HepG2 (cell line): ENCODE measurements around the gene DTD2. TPM values are rescaled to one million over a fixed set of nuclear protein-coding genes. Genes with fewer than 3 reads are reported as not detected.
A peak's percentile ranks its signal among the peaks of the same experiment; 100 is the strongest.

Experiments
- CCAR2 ChIP-seq: fragments of 200-400 bp; formaldehyde crosslinking; optimal IDR thresholded peaks from 2 replicates; pipeline ENCODE3; 2018; ENCODE audit warnings: low read depth, mild to moderate bottlenecking, low read length, moderate library complexity
- DR1 ChIP-seq: sonication (generic); formaldehyde crosslinking; IDR thresholded peaks from 2 replicates; pipeline ENCODE4 v1.8.0; 2021; ENCODE audit warnings: mild to moderate bottlenecking, missing genetic modification reagents, inconsistent platforms
- GLI4 ChIP-seq: sonication (generic); formaldehyde crosslinking; IDR thresholded peaks from 2 replicates; pipeline ENCODE4 v1.5.1; 2020; ENCODE audit warnings: missing genetic modification reagents, mild to moderate bottlenecking, moderate library complexity, borderline replicate concordance
- HNRNPL ChIP-seq: fragments of 200-400 bp; formaldehyde crosslinking; IDR thresholded peaks from 2 replicates; pipeline ENCODE4 v1.6.1; 2017; ENCODE audit warnings: mild to moderate bottlenecking, low read depth, low read length
- REST ChIP-seq, 2 experiments: IDR thresholded peaks; 2 replicates each; pipeline ENCODE4 v1.6.1; 2011 to 2012; ENCODE audit warnings: low read length in 2 of 2, borderline replicate concordance in 1 of 2, low read depth in 1 of 2, mild to moderate bottlenecking in 1 of 2, moderate library complexity in 1 of 2
- REXO4 ChIP-seq: sonication (generic); formaldehyde crosslinking; IDR thresholded peaks from 2 replicates; pipeline ENCODE4 v1.8.0; 2022; ENCODE audit warnings: missing genetic modification reagents, mild to moderate bottlenecking, borderline replicate concordance
- ZBTB14 ChIP-seq: sonication (generic); formaldehyde crosslinking; IDR thresholded peaks from 2 replicates; pipeline ENCODE4 v1.4.0; 2020; ENCODE audit warnings: missing genetic modification reagents
- ZNF333 ChIP-seq: sonication (generic); formaldehyde crosslinking; IDR thresholded peaks from 2 replicates; pipeline ENCODE4 v1.4.0; 2020; ENCODE audit warnings: mild to moderate bottlenecking, missing genetic modification reagents, borderline replicate concordance
- ZNF616 ChIP-seq: sonication (generic); formaldehyde crosslinking; IDR thresholded peaks from 2 replicates; pipeline ENCODE4 v1.5.0; 2020; ENCODE audit warnings: low read depth, mild to moderate bottlenecking, missing genetic modification reagents
- polyA plus RNA-seq, 8 experiments: library from polyadenylated mRNA; depleted of rRNA in 3 of 8; stranded (reverse) in 7 of 8; unstranded in 1 of 8; fragments of >200 nt; fragmentation: Illumina TruSeq in 4 of 8; extraction: Trizol in 4 of 8; gene quantifications; 2 replicates each; pipeline versions ENCODE4 v1.2.1 to v1.2.3, GENCODE V29; 2011 to 2016; ENCODE audit warnings: low read depth in 4 of 8, missing spikeins in 1 of 8, mixed read lengths in 1 of 8; ENCODE audit not compliant: insufficient read depth in 1 of 8
- total RNA-seq, 5 experiments: library from RNA; depleted of rRNA; stranded (reverse); fragments of >200 nt; fragmentation: Illumina TruSeq; extraction: Trizol; gene quantifications; 2 replicates each; pipeline ENCODE4 v1.2.3, GENCODE V29; 2016; ENCODE audit warnings: low read depth in 1 of 5
- TF ChIP-seq, protein P1 (sequence below): sonication (generic); formaldehyde crosslinking; IDR thresholded peaks from 2 replicates; pipeline ENCODE4 v1.8.0; 2022; ENCODE audit warnings: missing genetic modification reagents, mild to moderate bottlenecking, moderate library complexity, borderline replicate concordance
- TF ChIP-seq, protein P2 (sequence below): sonication (generic); formaldehyde crosslinking; IDR thresholded peaks from 2 replicates; pipeline ENCODE4 v1.4.0; 2020; ENCODE audit warnings: mild to moderate bottlenecking, missing genetic modification reagents

Gene DTD2
- total and polyA plus RNA-seq, 2 of the 13 experiments (the other 11 are each of a cell fraction or from before 2014, with no cell fraction given) = 22.3 to 49.8 TPM

DNA sequence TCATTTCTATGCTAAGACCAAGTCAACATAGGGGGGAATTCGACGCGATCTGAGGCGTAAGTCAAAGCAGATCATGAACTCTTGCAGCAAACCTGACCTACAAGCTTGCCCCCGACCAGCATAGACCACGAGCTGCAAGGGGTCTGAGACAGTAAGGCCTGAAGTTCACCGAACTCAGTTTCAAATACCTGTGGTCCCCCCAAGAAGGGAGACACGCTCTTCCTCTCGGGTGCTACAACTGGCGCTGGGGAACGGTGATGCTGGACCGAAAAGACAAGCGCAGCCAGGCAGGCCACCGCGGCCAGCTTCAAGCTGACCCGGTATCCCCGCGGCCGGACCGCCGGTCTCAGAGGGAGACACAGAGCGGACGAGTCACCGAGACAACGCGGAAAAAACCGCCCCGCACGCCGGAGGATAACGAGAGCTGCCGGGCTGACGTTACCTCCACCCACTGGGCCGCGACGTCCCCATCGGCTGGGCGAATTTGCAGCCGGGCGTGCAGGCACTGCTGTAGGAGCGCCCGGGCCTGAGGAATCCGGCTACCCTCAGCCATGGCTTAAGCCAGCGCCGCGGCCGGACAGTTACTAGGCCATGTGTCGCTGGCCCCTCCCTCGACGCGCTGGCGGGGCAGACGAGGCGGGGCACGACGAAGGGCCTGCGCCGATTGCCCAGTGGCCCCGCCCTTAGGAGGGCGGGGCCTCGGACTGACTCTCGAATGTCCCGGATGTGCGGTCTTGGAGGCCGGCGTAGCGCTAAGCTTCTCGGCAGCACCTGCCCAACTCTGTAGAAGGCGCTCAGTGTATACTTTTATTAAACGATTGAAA is at the start of gene DTD2 (continued):
- peak in 1 of 2 experiments; percentile 5; a peak in 2 of 4 replicates for TF ChIP-seq REST (IDR thresholded peaks at IDR 0.05; ENCODE audit: borderline replicate concordance in 1 of 2, low read depth in 1 of 2, low read length in 2 of 2)
- peak; percentile 100 for TF ChIP-seq ZNF333 (CRISPR knock-in tag)
- TF ChIP-seq, protein P1, sequence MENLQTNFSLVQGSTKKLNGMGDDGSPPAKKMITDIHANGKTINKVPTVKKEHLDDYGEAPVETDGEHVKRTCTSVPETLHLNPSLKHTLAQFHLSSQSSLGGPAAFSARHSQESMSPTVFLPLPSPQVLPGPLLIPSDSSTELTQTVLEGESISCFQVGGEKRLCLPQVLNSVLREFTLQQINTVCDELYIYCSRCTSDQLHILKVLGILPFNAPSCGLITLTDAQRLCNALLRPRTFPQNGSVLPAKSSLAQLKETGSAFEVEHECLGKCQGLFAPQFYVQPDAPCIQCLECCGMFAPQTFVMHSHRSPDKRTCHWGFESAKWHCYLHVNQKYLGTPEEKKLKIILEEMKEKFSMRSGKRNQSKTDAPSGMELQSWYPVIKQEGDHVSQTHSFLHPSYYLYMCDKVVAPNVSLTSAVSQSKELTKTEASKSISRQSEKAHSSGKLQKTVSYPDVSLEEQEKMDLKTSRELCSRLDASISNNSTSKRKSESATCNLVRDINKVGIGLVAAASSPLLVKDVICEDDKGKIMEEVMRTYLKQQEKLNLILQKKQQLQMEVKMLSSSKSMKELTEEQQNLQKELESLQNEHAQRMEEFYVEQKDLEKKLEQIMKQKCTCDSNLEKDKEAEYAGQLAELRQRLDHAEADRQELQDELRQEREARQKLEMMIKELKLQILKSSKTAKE (CRISPR knock-in tag) = peak; percentile 92
- no peak for TF ChIP-seq CCAR2
- peak; percentile 93 for TF ChIP-seq HNRNPL
- peak; percentile 79; the same call in 1 of the 2 replicates for TF ChIP-seq REXO4 (CRISPR knock-in tag)
- TF ChIP-seq, protein P2, sequence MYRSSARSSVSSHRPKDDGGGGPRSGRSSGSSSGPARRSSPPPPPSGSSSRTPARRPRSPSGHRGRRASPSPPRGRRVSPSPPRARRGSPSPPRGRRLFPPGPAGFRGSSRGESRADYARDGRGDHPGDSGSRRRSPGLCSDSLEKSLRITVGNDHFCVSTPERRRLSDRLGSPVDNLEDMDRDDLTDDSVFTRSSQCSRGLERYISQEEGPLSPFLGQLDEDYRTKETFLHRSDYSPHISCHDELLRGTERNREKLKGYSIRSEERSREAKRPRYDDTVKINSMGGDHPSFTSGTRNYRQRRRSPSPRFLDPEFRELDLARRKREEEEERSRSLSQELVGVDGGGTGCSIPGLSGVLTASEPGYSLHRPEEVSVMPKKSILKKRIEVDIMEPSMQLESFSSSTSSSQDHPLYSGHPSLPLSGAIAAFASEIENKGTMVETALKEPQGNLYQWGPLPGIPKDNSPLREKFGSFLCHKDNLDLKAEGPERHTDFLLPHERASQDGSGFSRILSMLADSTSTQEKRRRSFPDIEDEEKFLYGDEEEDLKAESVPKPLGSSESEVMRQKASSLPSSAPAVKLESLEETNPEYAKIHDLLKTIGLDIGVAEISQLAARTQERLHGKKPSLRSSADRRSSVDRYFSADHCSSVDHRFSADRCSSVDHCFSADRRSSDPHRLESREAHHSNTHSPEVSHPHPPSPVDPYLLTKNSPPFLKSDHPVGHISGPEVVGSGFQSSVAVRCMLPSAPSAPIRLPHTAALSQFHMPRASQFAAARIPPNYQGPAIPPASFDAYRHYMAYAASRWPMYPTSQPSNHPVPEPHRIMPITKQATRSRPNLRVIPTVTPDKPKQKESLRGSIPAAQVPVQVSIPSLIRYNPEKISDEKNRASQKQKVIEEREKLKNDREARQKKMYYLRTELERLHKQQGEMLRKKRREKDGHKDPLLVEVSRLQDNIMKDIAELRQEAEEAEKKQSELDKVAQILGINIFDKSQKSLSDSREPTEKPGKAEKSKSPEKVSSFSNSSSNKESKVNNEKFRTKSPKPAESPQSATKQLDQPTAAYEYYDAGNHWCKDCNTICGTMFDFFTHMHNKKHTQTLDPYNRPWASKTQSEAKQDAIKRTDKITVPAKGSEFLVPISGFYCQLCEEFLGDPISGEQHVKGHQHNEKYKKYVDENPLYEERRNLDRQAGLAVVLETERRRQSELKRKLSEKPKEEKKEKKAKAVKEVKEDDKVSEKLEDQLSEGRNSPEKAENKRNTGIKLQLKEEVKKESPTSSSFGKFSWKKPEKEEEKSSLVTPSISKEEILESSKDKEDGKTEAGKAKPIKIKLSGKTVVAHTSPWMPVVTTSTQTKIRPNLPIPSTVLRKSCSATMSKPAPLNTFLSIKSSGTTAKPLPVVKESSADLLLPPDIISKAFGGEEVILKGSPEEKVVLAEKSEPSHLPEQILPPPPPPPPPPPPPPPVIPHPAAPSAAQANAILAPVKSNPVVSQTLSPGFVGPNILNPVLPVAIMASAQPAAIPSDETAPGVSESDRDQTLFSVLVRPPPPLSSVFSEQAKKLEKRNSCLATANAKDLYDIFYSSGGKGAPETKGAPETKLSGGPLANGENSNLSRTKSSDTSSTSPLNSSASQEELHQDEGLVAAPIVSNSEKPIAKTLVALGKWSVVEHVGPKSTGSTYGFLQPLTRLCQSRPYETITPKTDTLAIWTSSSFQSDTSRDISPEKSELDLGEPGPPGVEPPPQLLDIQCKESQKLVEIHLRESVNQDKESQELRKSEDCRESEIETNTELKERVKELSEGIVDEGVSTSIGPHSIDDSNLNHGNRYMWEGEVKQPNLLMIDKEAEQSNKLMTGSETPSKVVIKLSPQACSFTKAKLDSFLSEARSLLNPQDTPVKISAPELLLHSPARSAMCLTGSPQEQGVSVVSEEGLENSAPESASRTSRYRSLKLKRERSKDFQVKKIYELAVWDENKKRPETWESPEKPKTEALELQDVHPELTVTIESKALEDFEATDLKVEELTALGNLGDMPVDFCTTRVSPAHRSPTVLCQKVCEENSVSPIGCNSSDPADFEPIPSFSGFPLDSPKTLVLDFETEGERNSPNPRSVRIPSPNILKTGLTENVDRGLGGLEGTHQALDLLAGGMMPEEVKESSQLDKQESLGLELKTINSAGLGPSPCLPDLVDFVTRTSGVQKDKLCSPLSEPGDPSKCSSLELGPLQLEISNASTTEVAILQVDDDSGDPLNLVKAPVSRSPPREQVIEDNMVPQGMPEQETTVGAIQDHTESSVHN = peak; percentile 100
- TF ChIP-seq DR1 (CRISPR knock-in tag) = peak; percentile 96; the same call in 1 of the 2 replicates
- peak; percentile 65; the same call in 1 of the 2 replicates for TF ChIP-seq ZBTB14 (CRISPR knock-in tag)
- TF ChIP-seq GLI4 (CRISPR knock-in tag) = peak; percentile 100; the same call in 1 of the 2 replicates
- TF ChIP-seq ZNF616 (CRISPR knock-in tag) = peak; percentile 98
